GM10266 (cell line): ENCODE results near the gene HS3ST2.
"Not testable (repeated sequence)": the region's sequence is repeated elsewhere in the genome, so short reads cannot be mapped to it uniquely, and the experiment has no call there.

ENCODE experiments used
- DNase-seq: peaks from one replicate; pipeline ENCODE4 v3.0.0; 2012; ENCODE audit errors: extremely low spot score
- CTCF ChIP-seq: IDR thresholded peaks from 2 replicates; pipeline ENCODE4 v1.5.1; 2012; ENCODE audit warnings: mild to moderate bottlenecking, low read depth; ENCODE audit not compliant: control insufficient read depth, insufficient read depth; ENCODE audit errors: missing control alignments

Gene HS3ST2

GRCh38 chr16:22810226-22810625 is 3.7 kb upstream of the HS3ST2 start:
- DNase-seq: no peak
- no peak for TF ChIP-seq CTCF

DNA sequence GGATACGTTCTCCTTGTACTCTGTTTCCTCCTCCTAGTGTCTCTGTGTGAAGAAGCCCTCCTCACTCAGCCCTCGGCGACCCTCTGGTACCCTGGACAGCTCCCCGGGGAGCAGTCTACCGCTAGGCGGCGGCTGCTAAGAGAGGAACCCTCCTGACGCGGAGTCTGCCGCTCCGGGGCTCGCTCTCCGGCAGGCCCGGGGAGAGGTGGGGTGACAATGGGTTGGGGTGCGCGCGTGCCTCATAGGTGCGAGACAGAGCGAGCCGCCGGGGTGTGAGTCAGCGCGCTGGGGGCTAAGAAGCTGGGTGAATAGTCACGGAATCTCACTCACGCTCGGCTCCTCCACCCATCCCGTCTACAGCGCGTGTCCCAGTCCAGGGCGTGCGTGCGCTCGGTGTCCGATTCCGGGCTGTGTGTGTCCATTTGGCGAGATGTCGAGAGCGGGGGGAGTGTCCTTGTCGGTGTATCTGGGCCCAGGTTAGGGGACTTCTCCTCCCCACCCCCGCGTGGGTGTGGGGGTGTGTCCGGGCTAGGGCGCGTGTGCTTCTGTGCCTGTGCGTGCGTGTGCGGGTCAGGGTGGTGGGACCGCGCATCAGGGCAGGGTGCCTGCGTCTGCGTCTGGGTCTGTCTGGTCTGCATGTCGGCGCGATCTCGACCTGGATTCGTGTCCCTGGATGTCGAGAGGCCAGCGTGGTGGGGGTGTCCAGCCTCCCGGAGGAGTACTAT is 577 bp upstream of the HS3ST2 start:
- TF ChIP-seq CTCF: peak; percentile 41

GRCh38 chr16:22814711-22815105 is 746 bp downstream of the HS3ST2 start:
- no peak for TF ChIP-seq CTCF
- no peak for DNase-seq

More for the DNA sequence above, 577 bp upstream of the HS3ST2 start:
- peak; percentile 65 for DNase-seq

DNA sequence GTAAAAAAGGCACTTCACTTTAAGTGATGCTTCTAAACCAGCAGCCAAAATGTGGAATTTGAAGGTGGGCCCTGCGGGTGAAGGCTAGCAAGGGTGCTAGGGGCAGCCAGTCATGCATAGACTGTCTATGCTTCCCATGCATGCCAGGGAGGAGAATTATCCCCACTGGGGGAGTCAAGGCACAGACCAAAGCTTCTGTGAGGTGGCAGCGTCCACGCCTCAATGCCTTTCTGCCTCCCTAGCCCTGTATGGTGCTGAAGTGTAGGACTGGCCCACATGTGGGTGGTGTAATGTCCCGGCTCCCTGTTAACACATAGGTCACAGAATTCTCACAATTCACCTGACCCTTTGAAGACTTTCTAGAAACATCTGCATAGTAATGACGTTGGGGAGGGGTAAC is 1.9 kb downstream of the HS3ST2 start:
- TF ChIP-seq CTCF: no peak
- DNase-seq: no peak

DNA sequence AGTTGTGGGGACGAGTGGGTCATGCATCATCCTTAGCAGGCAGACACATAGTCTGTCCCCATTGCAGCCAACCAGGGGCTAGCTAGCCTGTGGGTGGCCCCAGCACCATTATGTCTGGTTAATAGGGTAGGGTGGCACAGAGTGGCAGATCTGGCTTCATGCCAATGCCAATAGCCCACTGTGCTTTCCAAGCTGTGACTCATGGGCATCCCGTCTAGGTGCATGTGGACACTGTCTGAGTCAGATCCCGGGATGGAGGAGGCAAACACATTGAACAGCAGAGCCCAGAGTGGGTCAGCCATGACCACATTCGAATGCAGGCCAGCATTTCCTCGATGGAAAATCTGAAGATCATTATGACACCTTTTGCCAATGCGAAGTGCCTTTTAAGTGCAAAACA is 2.5 kb downstream of the HS3ST2 start:
- TF ChIP-seq CTCF: no peak
- DNase-seq: no peak

DNA sequence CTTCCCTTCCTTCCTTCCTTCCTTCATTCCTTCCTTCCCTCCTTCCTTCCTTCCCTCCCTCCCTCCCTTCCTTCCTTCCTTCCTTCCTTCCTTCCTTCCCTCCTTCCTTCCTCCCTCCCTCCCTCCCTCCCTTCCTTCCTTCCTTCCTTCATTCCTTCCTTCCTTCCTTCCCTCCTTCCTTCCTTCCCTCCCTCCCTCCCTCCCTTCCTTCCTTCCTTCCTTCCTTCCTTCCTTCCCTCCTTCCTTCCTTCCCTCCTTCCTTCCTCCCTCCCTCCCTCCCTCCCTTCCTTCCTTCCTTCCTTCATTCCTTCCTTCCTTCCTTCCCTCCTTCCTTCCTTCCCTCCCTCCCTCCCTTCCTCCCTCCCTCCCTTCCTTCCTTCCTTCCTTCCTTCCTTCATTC is 4.8 kb downstream of the HS3ST2 start:
- DNase-seq: not testable (repeated sequence)

GRCh38 chr16:22838681-22839080 is 24.7 kb downstream of the HS3ST2 start:
- TF ChIP-seq CTCF: no peak
- no peak for DNase-seq

- DNase-seq: not testable (repeated sequence)
These were observed 28.1 kb downstream of the HS3ST2 start for GRCh38 chr16:22842031-22842430.

- no peak for TF ChIP-seq CTCF
- DNase-seq: no peak
These were observed 29.2 kb downstream of the HS3ST2 start for GRCh38 chr16:22843122-22843521.
